Activated CD8-positive, alpha-beta memory T cell treated with anti-CD3 and anti-CD28 coated beads for 1 hour (primary cell): ENCODE results near the gene DIP2C.
A peak's percentile ranks its signal among the peaks of the same experiment; 100 is the strongest.
"Not testable (repeated sequence)": the region's sequence is repeated elsewhere in the genome, so short reads cannot be mapped to it uniquely, and the experiment has no call there.

ENCODE experiments used
- DNase-seq, 2 donors: peaks; one replicate each; pipeline ENCODE4 v3.0.0-alpha.2; 2020; ENCODE audit warnings: low read depth in 1 of 2; ENCODE audit errors: extremely low read depth in 1 of 2

DIP2C gene

GRCh38 chr10:522350-522749, 167.1 kb downstream of the DIP2C start:
- no peak for DNase-seq

GRCh38 chr10:521261-522250, 167.9 kb downstream of the DIP2C start:
- no peak for DNase-seq

GRCh38 chr10:520402-520787, 169.1 kb downstream of the DIP2C start:
- no peak for DNase-seq

- no peak for DNase-seq
Measured at GRCh38 chr10:519716-520401, 169.6 kb downstream of the DIP2C start.

- DNase-seq, result no peak
Measured at GRCh38 chr10:519055-519715, 170.3 kb downstream of the DIP2C start.

GRCh38 chr10:517872-518475, 171.5 kb downstream of the DIP2C start:
- DNase-seq, result no peak

GRCh38 chr10:517241-517830, 172.1 kb downstream of the DIP2C start:
- DNase-seq, result no peak

GRCh38 chr10:516764-517163, 172.7 kb downstream of the DIP2C start:
- no peak for DNase-seq

GRCh38 chr10:515674-516073, 173.8 kb downstream of the DIP2C start:
- no peak for DNase-seq

- no peak for DNase-seq
Measured at GRCh38 chr10:514137-514671, 175.3 kb downstream of the DIP2C start.

- DNase-seq, result no peak
Measured at GRCh38 chr10:513393-513792, 176.1 kb downstream of the DIP2C start.

GRCh38 chr10:512661-513060, 176.8 kb downstream of the DIP2C start:
- DNase-seq, result not testable (repeated sequence)

- no peak for DNase-seq
Measured at GRCh38 chr10:511849-512191, 177.6 kb downstream of the DIP2C start.

GRCh38 chr10:511101-511848, 178.2 kb downstream of the DIP2C start:
- DNase-seq, result peak; percentile 35 to 67

GRCh38 chr10:510415-510881, 179.0 kb downstream of the DIP2C start:
- no peak for DNase-seq

- DNase-seq, result no peak
Measured at GRCh38 chr10:509361-510102, 179.9 kb downstream of the DIP2C start.

GRCh38 chr10:508726-509125, 180.7 kb downstream of the DIP2C start:
- DNase-seq, result no peak

GRCh38 chr10:507908-508444, 181.5 kb downstream of the DIP2C start:
- no peak for DNase-seq

GRCh38 chr10:507355-507699, 182.1 kb downstream of the DIP2C start:
- DNase-seq, result no peak
